CD4-positive, alpha-beta T cell treated with Interleukin-4 for 4 hours (primary cell): ENCODE results near the gene AGBL5.
A peak's percentile ranks its signal among the peaks of the same experiment; 100 is the strongest.

Experiments used
- DNase-seq: peaks from one replicate; pipeline ENCODE4 v3.0.0-alpha.2; 2020

AGBL5 gene

GRCh38 chr2:27025281-27025800, 26.1 kb upstream of the AGBL5 start:
- DNase-seq: no peak

GRCh38 chr2:27025861-27026851, 25.3 kb upstream of the AGBL5 start:
- DNase-seq: no peak

GRCh38 chr2:27027211-27027651, 24.2 kb upstream of the AGBL5 start:
- no peak for DNase-seq

- DNase-seq: no peak
These were observed 22.4 kb upstream of the AGBL5 start for GRCh38 chr2:27029051-27029450.

DNA sequence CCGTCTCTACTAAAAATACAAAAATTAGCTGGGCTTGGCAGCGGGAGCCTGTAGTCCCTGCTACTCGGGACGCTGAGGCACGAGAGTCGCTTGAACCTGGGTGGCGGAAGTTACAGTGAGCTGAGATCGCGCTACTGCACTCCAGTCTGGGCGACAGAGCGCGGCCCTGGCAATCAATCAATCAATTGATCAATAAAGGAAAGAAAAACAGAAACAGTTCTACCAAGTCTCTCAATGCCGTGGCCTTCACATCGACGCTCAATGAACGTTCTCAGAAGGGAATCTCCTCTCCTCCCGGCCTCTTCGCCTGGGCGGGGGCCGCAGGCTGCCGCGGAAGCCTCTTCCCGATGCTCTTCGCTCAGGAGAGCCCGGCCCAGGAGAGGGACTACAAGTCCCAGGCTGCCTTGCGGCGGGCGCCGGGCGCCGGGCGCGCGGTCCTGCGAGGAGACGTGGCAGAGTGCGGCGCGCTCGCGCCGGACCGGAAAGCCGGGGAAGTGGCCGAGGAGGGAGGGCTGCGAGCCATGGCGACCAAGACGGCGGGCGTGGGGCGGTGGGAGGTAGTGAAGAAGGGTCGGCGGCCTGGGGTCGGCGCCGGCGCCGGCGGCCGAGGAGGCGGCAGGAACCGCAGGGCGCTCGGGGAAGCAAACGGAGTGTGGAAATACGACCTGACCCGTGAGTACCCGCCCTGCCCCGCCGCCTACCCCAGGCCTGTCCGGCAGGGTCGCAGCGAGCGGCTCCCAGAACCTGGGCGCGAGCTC, 18.8 kb upstream of the AGBL5 start, which contains the start of gene TMEM214:
Gene TMEM214 (plus strand): TSS at position 471 of the 758 bp plus-strand sequence. CDS start 51 bp downstream, at position 522.
- peak; percentile 78 for DNase-seq

GRCh38 chr2:27033253-27033852, 18.1 kb upstream of the AGBL5 start:
- no peak for DNase-seq

- DNase-seq: no peak
These were observed 13.5 kb upstream of the AGBL5 start for GRCh38 chr2:27038012-27038411.

GRCh38 chr2:27038631-27039339, 12.7 kb upstream of the AGBL5 start:
- no peak for DNase-seq

DNA sequence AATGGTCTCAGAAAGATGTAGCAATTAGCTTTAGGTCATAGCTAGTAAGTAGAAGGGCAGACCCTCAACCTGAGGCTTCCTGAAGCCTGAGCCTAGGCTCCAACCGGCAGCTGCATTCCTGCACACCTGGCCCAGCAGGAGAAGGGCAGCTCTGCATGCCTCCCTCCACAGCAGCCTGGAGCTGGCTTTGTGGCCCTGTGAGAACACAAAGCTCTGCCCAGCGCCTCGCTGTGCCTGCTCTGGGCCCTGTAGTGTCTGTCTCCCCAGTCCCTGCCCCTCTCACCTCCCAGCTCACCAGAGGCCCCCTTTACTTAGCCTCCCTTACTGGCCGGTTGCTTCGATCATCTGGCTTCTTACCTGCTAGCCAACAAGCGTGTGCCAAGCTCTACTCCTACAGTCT, 12.0 kb upstream of the AGBL5 start:
- no peak for DNase-seq

- no peak for DNase-seq
These were observed 11.6 kb upstream of the AGBL5 start for GRCh38 chr2:27039871-27040270.

DNA sequence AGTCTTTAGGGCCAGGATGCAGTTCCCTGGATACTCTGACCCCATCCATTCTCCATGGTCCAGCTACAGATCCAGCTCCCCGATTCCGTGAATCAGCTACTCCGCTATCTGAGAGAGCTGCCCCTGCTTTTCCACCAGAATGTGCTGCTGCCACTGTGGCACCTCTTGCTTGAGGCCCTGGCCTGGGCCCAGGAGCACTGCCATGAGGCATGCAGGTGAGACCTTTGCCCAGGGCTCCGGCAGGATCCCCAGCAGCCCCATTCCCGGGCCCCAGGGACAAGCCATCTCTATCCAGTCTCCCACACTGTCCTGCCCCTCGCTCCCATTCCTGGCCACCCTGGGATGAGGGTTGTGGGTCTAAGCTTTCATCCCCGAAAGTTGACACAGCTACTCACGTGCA, 11.2 kb upstream of the AGBL5 start:
- no peak for DNase-seq

GRCh38 chr2:27041752-27042151, 9.7 kb upstream of the AGBL5 start:
- no peak for DNase-seq

DNA sequence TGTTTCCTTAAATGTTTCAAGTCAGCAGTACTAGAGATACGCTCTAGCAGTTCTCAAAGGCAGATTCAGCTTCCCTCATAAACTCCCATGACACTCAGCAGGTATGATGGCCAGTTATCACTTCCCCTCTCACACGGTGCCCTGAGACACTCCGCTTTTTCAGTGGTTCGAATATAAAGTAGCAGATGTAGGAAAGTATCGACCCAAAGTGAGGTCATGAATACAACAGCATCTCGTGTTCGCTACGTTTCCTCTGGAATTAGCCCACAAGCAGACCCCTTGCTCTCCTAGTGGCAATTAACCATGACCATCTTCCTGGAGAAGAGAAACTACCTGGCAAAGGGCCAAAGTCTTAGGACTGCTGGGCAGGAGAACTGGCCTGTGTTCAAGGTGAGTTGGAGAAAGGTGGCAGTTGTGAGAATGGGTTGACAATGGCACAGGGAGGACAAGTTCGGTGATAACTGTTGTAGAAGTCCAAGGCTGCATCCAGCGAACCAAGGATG, 9.3 kb upstream of the AGBL5 start:
- no peak for DNase-seq

DNA sequence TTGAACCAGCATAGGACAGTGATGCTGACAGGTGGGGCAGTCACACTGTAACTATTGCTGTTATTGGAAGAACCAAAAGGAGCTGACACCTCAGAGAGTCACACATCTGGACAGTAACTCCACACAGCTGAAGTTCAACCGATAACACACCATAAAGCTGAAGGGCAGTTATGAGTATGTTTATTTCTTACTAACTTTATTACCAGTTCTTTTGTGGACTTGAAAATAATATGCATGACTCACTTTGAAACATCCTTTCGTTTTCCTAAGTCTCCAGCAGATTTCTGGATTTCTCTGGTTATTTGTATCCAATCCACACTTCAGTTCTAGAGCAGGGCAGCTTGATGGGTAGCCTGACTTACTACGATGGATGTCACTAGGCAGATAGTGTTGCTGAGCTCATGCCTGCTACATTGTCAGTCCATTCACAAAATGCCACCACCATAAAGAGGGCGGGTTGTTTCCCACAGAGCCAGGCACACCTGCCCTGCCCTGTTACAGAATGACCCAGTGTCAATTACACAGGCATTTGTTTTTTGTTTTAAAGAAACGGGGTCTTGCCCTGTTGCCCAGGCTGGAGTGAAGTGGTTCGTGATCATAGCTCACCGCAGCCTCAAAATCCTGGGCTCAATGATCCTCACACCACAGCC, 8.4 kb upstream of the AGBL5 start:
- DNase-seq: no peak

GRCh38 chr2:27049422-27050280, 1.8 kb upstream of the AGBL5 start:
- DNase-seq: peak; percentile 54

DNA sequence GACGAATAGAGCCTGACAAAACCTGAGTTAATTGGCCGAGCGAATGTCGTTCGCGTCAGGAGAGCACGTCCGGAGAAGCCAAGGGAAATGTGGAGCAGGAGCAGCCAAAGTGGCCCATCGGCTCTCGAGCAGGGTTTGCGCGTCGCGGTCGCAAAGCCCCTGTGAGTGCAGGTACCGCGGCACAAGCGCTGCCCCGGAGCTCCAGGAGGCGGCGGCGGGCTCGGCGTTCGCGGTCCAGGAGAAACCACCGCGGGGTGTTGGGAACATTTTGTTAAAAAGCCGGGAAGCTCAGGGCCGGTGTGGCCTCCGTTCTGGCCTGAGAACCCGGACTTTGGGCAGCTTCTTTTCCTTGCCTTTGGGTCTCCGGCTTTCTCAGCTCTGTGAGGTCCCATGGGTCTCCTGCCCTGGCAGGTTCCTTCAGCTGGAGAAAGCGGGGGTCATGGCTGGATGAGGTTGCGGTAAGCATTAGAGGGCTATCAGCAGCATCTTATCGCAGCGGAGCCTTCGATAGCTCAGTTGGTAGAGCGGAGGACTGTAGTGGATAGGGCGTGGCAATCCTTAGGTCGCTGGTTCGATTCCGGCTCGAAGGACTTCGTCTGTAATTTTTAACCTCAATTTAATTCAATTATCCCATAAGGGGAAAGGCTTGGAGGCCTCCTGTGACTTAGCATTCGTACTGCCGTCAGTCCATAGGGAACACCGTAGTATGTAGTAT, 1.0 kb upstream of the AGBL5 start:
- DNase-seq: peak; percentile 91

DNA sequence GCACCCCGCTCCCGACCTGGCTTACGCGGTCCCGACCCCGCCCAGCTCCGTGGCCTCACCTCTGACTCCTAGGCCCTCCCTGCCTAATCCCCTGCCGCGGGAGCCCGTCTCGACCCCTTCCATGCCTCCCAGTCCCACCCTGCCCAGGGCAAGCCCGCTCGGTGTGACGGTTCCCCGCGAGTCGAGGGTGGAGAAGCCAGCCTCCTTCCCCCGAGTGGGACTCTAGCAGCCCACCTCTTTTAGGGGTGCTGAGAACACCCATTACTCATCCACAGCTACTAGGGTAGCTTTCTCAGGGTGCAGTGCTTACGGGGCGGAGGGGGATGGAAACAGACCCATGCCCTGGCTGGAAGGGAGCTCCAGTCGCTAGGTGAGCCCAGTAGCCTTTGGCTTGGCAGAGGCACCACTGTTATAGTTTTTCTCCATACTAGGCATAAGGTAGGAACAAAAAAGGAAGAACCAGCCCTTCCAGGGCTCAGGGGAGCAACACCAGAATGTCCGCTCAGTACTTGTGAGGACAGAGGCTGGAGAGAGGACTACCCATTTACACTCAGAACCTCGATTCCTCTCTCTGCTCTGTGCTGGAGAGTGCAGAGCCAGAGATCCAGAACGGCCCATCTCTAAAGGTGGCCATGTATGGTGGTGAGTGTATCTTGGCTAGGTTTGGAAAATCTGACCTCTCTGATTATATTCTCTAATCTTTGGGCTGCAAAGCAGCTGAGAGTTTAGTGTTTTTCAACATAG, 606 bp downstream of the AGBL5 start:
- no peak for DNase-seq

DNA sequence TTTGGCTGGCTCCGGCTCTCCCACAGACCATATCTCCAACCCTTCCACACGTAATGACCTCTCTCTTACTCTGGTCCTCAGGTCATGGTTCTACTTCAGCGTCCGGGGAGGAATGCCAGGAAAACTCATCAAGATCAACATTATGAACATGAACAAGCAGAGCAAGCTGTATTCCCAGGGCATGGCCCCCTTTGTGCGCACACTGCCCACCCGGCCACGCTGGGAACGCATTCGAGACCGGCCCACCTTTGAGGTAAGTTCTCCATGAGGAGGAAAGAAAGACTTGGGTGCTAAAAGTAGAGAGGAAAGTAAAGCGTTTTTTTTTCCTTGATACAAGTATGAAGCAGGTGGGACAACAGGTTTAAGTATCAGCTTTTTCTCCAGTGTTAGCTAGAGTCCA, 1.9 kb downstream of the AGBL5 start:
- no peak for DNase-seq

- no peak for DNase-seq
These were observed 2.3 kb downstream of the AGBL5 start for GRCh38 chr2:27053776-27054175.
